GM21381 (cell line): ENCODE measurements around the gene ZNF267.
A peak's percentile ranks its signal among the peaks of the same experiment; 100 is the strongest.
"Not testable (repeated sequence)": the region's sequence is repeated elsewhere in the genome, so short reads cannot be mapped to it uniquely, and the experiment has no call there.

ENCODE experiments used
- ATAC-seq: cut with Tn5 transposase; IDR thresholded peaks from one replicate; pipeline ENCODE4 v1.9.1; 2021; ENCODE audit warnings: mild to moderate bottlenecking, moderate library complexity; ENCODE audit not compliant: unreplicated experiment

Gene ZNF267

GRCh38 chr16:31873556-31874365 lies at the start of gene ZNF267:
ZNF267 (plus strand) TSS chr16:31873807; CDS start chr16:31873967, 160 bp downstream.
- peak; percentile 42 for ATAC-seq

GRCh38 chr16:31833047-31833446 lies 40.6 kb upstream of the ZNF267 start:
- ATAC-seq: no peak

- ATAC-seq: not testable (repeated sequence)
Observed at GRCh38 chr16:31836396-31836795, 37.2 kb upstream of the ZNF267 start.

- ATAC-seq: no peak
Observed at GRCh38 chr16:31842864-31843263, 30.7 kb upstream of the ZNF267 start.

GRCh38 chr16:31848572-31848971 lies 25.0 kb upstream of the ZNF267 start:
- not testable (repeated sequence) for ATAC-seq

- no peak for ATAC-seq
Observed at GRCh38 chr16:31853291-31853690, 20.3 kb upstream of the ZNF267 start.

GRCh38 chr16:31860508-31860907 lies 13.1 kb upstream of the ZNF267 start:
- no peak for ATAC-seq

GRCh38 chr16:31861455-31861854 lies 12.2 kb upstream of the ZNF267 start:
- ATAC-seq: no peak

GRCh38 chr16:31862761-31863160 lies 10.8 kb upstream of the ZNF267 start:
- no peak for ATAC-seq

GRCh38 chr16:31868164-31868563 lies 5.4 kb upstream of the ZNF267 start:
- no peak for ATAC-seq

- no peak for ATAC-seq
Observed at GRCh38 chr16:31868691-31869167, 4.9 kb upstream of the ZNF267 start.

GRCh38 chr16:31869511-31870201 lies 4.0 kb upstream of the ZNF267 start:
- peak; percentile 34 for ATAC-seq

- no peak for ATAC-seq
Observed at GRCh38 chr16:31870809-31871208, 2.8 kb upstream of the ZNF267 start.

GRCh38 chr16:31871510-31871909 lies 2.1 kb upstream of the ZNF267 start:
- ATAC-seq: no peak

GRCh38 chr16:31872201-31872600 lies 1.4 kb upstream of the ZNF267 start:
- ATAC-seq: no peak

GRCh38 chr16:31874366-31875111 lies 932 bp downstream of the ZNF267 start:
- peak; percentile 37 for ATAC-seq

GRCh38 chr16:31875112-31875803 lies 1.7 kb downstream of the ZNF267 start:
- ATAC-seq: no peak

- no peak for ATAC-seq
Observed at GRCh38 chr16:31875928-31876547, 2.4 kb downstream of the ZNF267 start.

- ATAC-seq: peak; percentile 52
Observed at GRCh38 chr16:31876951-31877828, 3.6 kb downstream of the ZNF267 start.
